ENCODE results near the gene KCNE3. TPM values are rescaled to one million over a fixed set of nuclear protein-coding genes. Genes with fewer than 3 reads are reported as not detected.

Gene KCNE3
- total RNA-seq, 3 donors from 2014 or later (not counting 1 experiment from before 2014, with no cell fraction given), result 0.82 to 3.6 (median 1.3) TPM

GRCh38 chr11:74462631-74463030, 4.7 kb downstream of the KCNE3 start:
- peaks cover 4% of the 10 kb centered on the region for H3K27me3 ChIP-seq (ENCODE audit: control insufficient read depth, insufficient read depth, low read length)
- WGBS (ENCODE audit: insufficient coverage), result 68% methylated on average over 5 of the region's 5 CpGs
- TF ChIP-seq, protein P1, sequence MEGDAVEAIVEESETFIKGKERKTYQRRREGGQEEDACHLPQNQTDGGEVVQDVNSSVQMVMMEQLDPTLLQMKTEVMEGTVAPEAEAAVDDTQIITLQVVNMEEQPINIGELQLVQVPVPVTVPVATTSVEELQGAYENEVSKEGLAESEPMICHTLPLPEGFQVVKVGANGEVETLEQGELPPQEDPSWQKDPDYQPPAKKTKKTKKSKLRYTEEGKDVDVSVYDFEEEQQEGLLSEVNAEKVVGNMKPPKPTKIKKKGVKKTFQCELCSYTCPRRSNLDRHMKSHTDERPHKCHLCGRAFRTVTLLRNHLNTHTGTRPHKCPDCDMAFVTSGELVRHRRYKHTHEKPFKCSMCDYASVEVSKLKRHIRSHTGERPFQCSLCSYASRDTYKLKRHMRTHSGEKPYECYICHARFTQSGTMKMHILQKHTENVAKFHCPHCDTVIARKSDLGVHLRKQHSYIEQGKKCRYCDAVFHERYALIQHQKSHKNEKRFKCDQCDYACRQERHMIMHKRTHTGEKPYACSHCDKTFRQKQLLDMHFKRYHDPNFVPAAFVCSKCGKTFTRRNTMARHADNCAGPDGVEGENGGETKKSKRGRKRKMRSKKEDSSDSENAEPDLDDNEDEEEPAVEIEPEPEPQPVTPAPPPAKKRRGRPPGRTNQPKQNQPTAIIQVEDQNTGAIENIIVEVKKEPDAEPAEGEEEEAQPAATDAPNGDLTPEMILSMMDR (IDR thresholded peaks at IDR 0.05), result no peak
- no peak for ATAC-seq
- no peaks in the 10 kb centered on the region for H3K9me3 Mint-ChIP-seq
- H3K4me1 Mint-ChIP-seq, result no peaks in the 10 kb centered on the region
- no peaks in the 10 kb centered on the region for H3K36me3 ChIP-seq (ENCODE audit: control insufficient read depth, insufficient read depth, low read length)
- H3K4me1 ChIP-seq (ENCODE audit: control insufficient read depth, insufficient read depth, low read length), result peaks cover 1% of the 10 kb centered on the region
- no peak overlapping the region for H3K27ac Mint-ChIP-seq
- H3K9me3 ChIP-seq (ENCODE audit: control insufficient read depth, insufficient read depth, low read length), result no peaks in the 10 kb centered on the region
- H3K4me3 ChIP-seq (ENCODE audit: low read length), result no peak overlapping the region
- intact Hi-C loops (cut with micrococcal nuclease), result no loop called here
- H3K36me3 Mint-ChIP-seq, result no peaks in the 10 kb centered on the region
- H3K27me3 Mint-ChIP-seq (ENCODE audit: low read depth in 2 of 2), result peaks cover 16 to 17% of the 10 kb centered on the region in 2 donors
- no peak overlapping the region for H3K27ac ChIP-seq (ENCODE audit: low read length)
- H3K4me3 Mint-ChIP-seq, result no peak overlapping the region
- DNase-seq, result no peak

- ATAC-seq (peak in 2 of 3 donors; percentile 33 to 76), DNase-seq (no peak)
- Histone ChIP-seq H3K9me3 (ENCODE audit: control insufficient read depth, insufficient read depth, low read length) (no peaks in the 10 kb centered on the region), H3K36me3 (ENCODE audit: control insufficient read depth, insufficient read depth, low read length) (no peaks in the 10 kb centered on the region), H3K4me3 (ENCODE audit: low read length) (no peak overlapping the region), H3K4me1 (ENCODE audit: control insufficient read depth, insufficient read depth, low read length) (no peaks in the 10 kb centered on the region), H3K27ac (ENCODE audit: low read length) (no peak overlapping the region), H3K27me3 (ENCODE audit: control insufficient read depth, insufficient read depth, low read length) (peaks cover 4% of the 10 kb centered on the region)
- no peak overlapping the region for H3K4me3 Mint-ChIP-seq
- no peak overlapping the region for H3K27ac Mint-ChIP-seq
- no peaks in the 10 kb centered on the region for H3K4me1 Mint-ChIP-seq
- no peaks in the 10 kb centered on the region for H3K9me3 Mint-ChIP-seq
- intact Hi-C loops (cut with micrococcal nuclease), result no loop called here
- no peaks in the 10 kb centered on the region for H3K36me3 Mint-ChIP-seq
- TF ChIP-seq, protein P1 (IDR thresholded peaks at IDR 0.05), result no peak
- H3K27me3 Mint-ChIP-seq (ENCODE audit: low read depth in 2 of 2), result peaks cover 14 to 15% of the 10 kb centered on the region in 2 donors
- 67% methylated on average over 2 of the region's 2 CpGs for WGBS (ENCODE audit: insufficient coverage)
Observed at GRCh38 chr11:74462009-74462408, 5.3 kb downstream of the KCNE3 start.

- Mint-ChIP-seq H3K4me3 (no peak overlapping the region), H3K27me3 (ENCODE audit: low read depth in 2 of 2) (peaks cover 3 to 7% of the 10 kb centered on the region in 2 donors), H3K27ac (no peak overlapping the region), H3K4me1 (no peaks in the 10 kb centered on the region), H3K36me3 (no peaks in the 10 kb centered on the region), H3K9me3 (no peaks in the 10 kb centered on the region)
- H3K27ac ChIP-seq (ENCODE audit: low read length), result no peak overlapping the region
- no peak for DNase-seq
- WGBS (ENCODE audit: insufficient coverage), result 51% methylated on average over 2 of the region's 2 CpGs
- intact Hi-C loops (cut with micrococcal nuclease), result no loop called here
- no peaks in the 10 kb centered on the region for H3K36me3 ChIP-seq (ENCODE audit: control insufficient read depth, insufficient read depth, low read length)
- no peaks in the 10 kb centered on the region for H3K27me3 ChIP-seq (ENCODE audit: control insufficient read depth, insufficient read depth, low read length)
- H3K4me3 ChIP-seq (ENCODE audit: low read length), result no peak overlapping the region
- TF ChIP-seq, protein P1 (IDR thresholded peaks at IDR 0.05), result no peak
- ATAC-seq, result peak in 1 of 3 donors; percentile 62
- no peaks in the 10 kb centered on the region for H3K9me3 ChIP-seq (ENCODE audit: control insufficient read depth, insufficient read depth, low read length)
- H3K4me1 ChIP-seq (ENCODE audit: control insufficient read depth, insufficient read depth, low read length), result no peaks in the 10 kb centered on the region
Observed at GRCh38 chr11:74460481-74461154, 6.7 kb downstream of the KCNE3 start.

GRCh38 chr11:74460065-74460464, 7.3 kb downstream of the KCNE3 start:
- no peak overlapping the region for H3K27ac ChIP-seq (ENCODE audit: low read length)

More at GRCh38 chr11:74460065-74460464, 7.3 kb downstream of the KCNE3 start:
- Mint-ChIP-seq H3K4me1 (no peaks in the 10 kb centered on the region), H3K36me3 (no peaks in the 10 kb centered on the region), H3K9me3 (no peaks in the 10 kb centered on the region), H3K27ac (no peak overlapping the region), H3K27me3 (ENCODE audit: low read depth in 2 of 2) (peaks cover 0 to 4% of the 10 kb centered on the region in 2 donors), H3K4me3 (no peak overlapping the region)
- WGBS (ENCODE audit: insufficient coverage), result 77% methylated on average over 2 of the region's 4 CpGs
- no peak for DNase-seq
- TF ChIP-seq, protein P1 (IDR thresholded peaks at IDR 0.05), result no peak
- Histone ChIP-seq H3K9me3 (ENCODE audit: control insufficient read depth, insufficient read depth, low read length) (no peaks in the 10 kb centered on the region), H3K4me3 (ENCODE audit: low read length) (no peak overlapping the region), H3K36me3 (ENCODE audit: control insufficient read depth, insufficient read depth, low read length) (no peaks in the 10 kb centered on the region), H3K27me3 (ENCODE audit: control insufficient read depth, insufficient read depth, low read length) (no peaks in the 10 kb centered on the region), H3K4me1 (ENCODE audit: control insufficient read depth, insufficient read depth, low read length) (no peaks in the 10 kb centered on the region)
- peak in 1 of 3 donors; percentile 41 for ATAC-seq
- intact Hi-C loops (cut with micrococcal nuclease), result no loop called here

Data from natural killer cell (primary cell).